Mesendoderm (in vitro differentiated cells): ENCODE data around the gene SECTM1.

ENCODE experiments used
- DNase-seq: peaks from one replicate; pipeline ENCODE4 v3.0.0; 2013
- H2AK5ac ChIP-seq: 2 replicates; pipeline ENCODE4 v1.6.1; 2013; ENCODE audit warnings: low read length, inconsistent platforms
- H2BK120ac ChIP-seq: 2 replicates; pipeline ENCODE4 v1.6.1; 2013; ENCODE audit warnings: low read depth, mild to moderate bottlenecking, low read length, moderate library complexity, mixed read lengths
- H2BK15ac ChIP-seq: replicated peaks from 2 replicates; pipeline ENCODE4 v1.6.1; 2013; ENCODE audit warnings: low read depth, mild to moderate bottlenecking, moderate library complexity
- H2BK5ac ChIP-seq: 2 replicates; pipeline ENCODE4 v1.6.1; 2013; ENCODE audit warnings: low read length, inconsistent platforms
- H3K18ac ChIP-seq: 2 replicates; pipeline ENCODE4 v1.6.1; 2013; ENCODE audit warnings: mild to moderate bottlenecking, low read length, mixed read lengths
- H3K23ac ChIP-seq: one replicate; pipeline ENCODE4 v1.6.1; 2013; ENCODE audit warnings: low read length
- H3K27ac ChIP-seq: 2 replicates; pipeline ENCODE4 v1.5.1; 2013; ENCODE audit warnings: low read depth, mild to moderate bottlenecking, inconsistent platforms, low read length, moderate library complexity
- H3K27me3 ChIP-seq: 2 replicates; pipeline ENCODE4 v1.6.1; 2013; ENCODE audit warnings: low read length, control low read depth, mild to moderate bottlenecking, inconsistent platforms; ENCODE audit not compliant: insufficient read depth, poor library complexity
- H3K36me3 ChIP-seq: 2 replicates; pipeline ENCODE4 v1.6.1; 2013; ENCODE audit warnings: low read length, inconsistent platforms; ENCODE audit not compliant: control insufficient read depth, insufficient read depth
- H3K4ac ChIP-seq: one replicate; pipeline ENCODE4 v1.6.1; 2013; ENCODE audit warnings: low read depth, mild to moderate bottlenecking, low read length, moderate library complexity
- H3K4me1 ChIP-seq: 2 replicates; pipeline ENCODE4 v1.6.1; 2013; ENCODE audit warnings: low read depth, low read length, inconsistent platforms; ENCODE audit not compliant: control insufficient read depth
- H3K4me2 ChIP-seq: 2 replicates; pipeline ENCODE4 v1.6.1; 2013; ENCODE audit warnings: low read length
- H3K4me3 ChIP-seq: 2 replicates; pipeline ENCODE4 v1.5.1; 2013; ENCODE audit warnings: mild to moderate bottlenecking, low read length
- H3K56ac ChIP-seq: one replicate; pipeline ENCODE4 v1.6.1; 2013; ENCODE audit warnings: low read length
- H3K79me1 ChIP-seq: 2 replicates; pipeline ENCODE4 v1.6.1; 2013; ENCODE audit warnings: low read length, inconsistent platforms
- H3K79me2 ChIP-seq: 2 replicates; pipeline ENCODE4 v1.6.1; 2013; ENCODE audit warnings: mild to moderate bottlenecking, low read length; ENCODE audit not compliant: control insufficient read depth, insufficient read depth
- H3K9ac ChIP-seq: 2 replicates; pipeline ENCODE4 v1.6.1; 2013; ENCODE audit warnings: low read length, inconsistent platforms
- H4K5ac ChIP-seq: one replicate; pipeline ENCODE4 v1.6.1; 2013; ENCODE audit warnings: low read length
- H4K8ac ChIP-seq: one replicate; pipeline ENCODE4 v1.6.1; 2013; ENCODE audit warnings: low read depth, mild to moderate bottlenecking, control low read depth, low read length, moderate library complexity
- WGBS: extraction: QIAGEN DNeasy Blood & Tissue Kit; methylation state at CpG from one replicate; pipeline ENCODE4 v1.1.7; 2013; ENCODE audit warnings: low lambda C conversion rate, missing lambda C conversion rate; ENCODE audit not compliant: insufficient coverage; ENCODE audit errors: extremely low coverage; 5-methylcytosine and 5-hydroxymethylcytosine counted together

SECTM1 gene

GRCh38 chr17:82272495-82273326 lies 60.9 kb downstream of the SECTM1 start:
- no peaks in the 10 kb centered on the region for H3K27me3 ChIP-seq
- peaks cover 14% of the 10 kb centered on the region for H3K79me1 ChIP-seq
- H3K18ac ChIP-seq: peak overlapping the region; percentile 99
- H3K23ac ChIP-seq: no peak overlapping the region
- peak overlapping the region; percentile 78 for H2AK5ac ChIP-seq
- H3K27ac ChIP-seq: peak overlapping the region; percentile 88
- no peak overlapping the region for H2BK15ac ChIP-seq
- peak overlapping the region; percentile 99 for H3K4ac ChIP-seq
- peak overlapping the region; percentile 94 for H3K9ac ChIP-seq
- H4K8ac ChIP-seq: peak overlapping the region; percentile 77
- WGBS: no CpG with 5 or more reads among the region's 57 CpGs
- H3K56ac ChIP-seq: peak overlapping the region; percentile 97
- H3K36me3 ChIP-seq: peaks cover 12% of the 10 kb centered on the region
- DNase-seq: peak; percentile 39
- peak overlapping the region; percentile 95 for H3K4me3 ChIP-seq
- H2BK120ac ChIP-seq: peak overlapping the region; percentile 96
- H4K5ac ChIP-seq: no peak overlapping the region
- H3K79me2 ChIP-seq: peaks cover 49% of the 10 kb centered on the region
- H3K4me1 ChIP-seq: peaks cover 5% of the 10 kb centered on the region
- H2BK5ac ChIP-seq: no peak overlapping the region
- H3K4me2 ChIP-seq: peak overlapping the region; percentile 91

DNA sequence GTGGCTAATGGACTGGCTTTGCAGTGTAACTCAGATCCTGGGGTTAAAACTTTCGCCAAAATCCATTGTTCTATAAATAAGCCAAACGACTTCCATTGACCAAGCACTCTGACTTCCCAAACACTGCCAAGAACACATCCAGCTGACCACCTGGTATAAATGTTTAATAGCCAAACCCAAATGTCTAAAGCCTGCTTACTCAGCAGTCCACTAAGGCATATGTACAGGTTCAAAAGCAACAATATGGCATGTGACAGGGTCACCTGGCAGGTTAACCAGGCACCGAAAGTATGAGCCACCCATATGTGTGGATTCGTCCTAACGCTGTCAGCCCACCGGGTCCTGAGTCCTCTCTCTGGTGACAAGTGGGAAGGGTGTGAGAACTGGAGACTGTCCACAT lies 62.2 kb downstream of the SECTM1 start:
- Histone ChIP-seq H4K8ac (no peak overlapping the region), H3K36me3 (peaks cover 14% of the 10 kb centered on the region), H3K4ac (no peak overlapping the region), H3K4me2 (no peak overlapping the region), H4K5ac (no peak overlapping the region), H2BK120ac (no peak overlapping the region), H3K27me3 (no peaks in the 10 kb centered on the region), H2BK5ac (no peak overlapping the region), H3K23ac (no peak overlapping the region), H3K4me3 (no peak overlapping the region), H3K79me2 (peaks cover 61% of the 10 kb centered on the region), H3K79me1 (peaks cover 21% of the 10 kb centered on the region), H3K4me1 (peaks cover 5% of the 10 kb centered on the region), H3K27ac (no peak overlapping the region), H3K9ac (no peak overlapping the region), H3K56ac (no peak overlapping the region), H2AK5ac (no peak overlapping the region), H3K18ac (no peak overlapping the region), H2BK15ac (no peak overlapping the region)
- WGBS: no CpG with 5 or more reads among the region's 6 CpGs
- DNase-seq: no peak
